Measurements from ENCODE around the gene PPP1CA.

DNA sequence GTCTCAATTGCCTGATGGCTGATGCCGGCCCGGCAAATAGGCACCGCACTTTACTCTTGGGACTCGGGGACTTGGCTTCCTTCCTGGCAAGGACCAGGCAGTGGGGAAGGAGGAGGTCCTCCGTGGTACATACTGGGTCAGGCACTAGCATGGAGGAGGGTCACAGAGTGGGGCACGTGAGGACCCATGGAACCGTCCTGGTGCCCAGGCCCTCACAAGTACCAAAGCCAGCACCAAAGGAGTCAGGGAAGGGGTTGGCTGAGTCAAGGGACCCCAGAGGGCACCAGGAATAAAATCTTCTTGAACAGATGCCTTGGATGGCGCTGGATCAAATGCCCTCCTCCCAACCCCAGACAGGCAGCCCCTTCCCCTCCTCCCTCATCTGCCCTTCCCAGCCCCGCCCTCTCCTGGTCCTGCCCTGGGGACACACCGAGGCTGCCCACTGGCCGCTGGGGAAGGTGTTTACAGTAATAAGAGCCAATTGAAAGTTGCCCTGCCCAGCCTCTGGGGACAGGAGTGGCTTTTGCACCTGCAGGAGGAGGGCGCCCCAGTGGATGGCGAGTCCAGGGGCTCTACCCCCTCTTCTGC lies 8.2 kb upstream of the PPP1CA start:
- no peak for TF ChIP-seq CTCF (conservative IDR thresholded peaks at IDR 0.05; ENCODE audit: low read depth, low read length)
- TF ChIP-seq EZH2phosphoT487 (IDR thresholded peaks at IDR 0.05; ENCODE audit: borderline replicate concordance, low read length), result no peak
